Measurements from ENCODE around the gene MDFIC. TPM values are rescaled to one million over a fixed set of nuclear protein-coding genes. Genes with fewer than 3 reads are reported as not detected.

Gene MDFIC
- total RNA-seq, 1 donor, result 72.1 TPM

DNA sequence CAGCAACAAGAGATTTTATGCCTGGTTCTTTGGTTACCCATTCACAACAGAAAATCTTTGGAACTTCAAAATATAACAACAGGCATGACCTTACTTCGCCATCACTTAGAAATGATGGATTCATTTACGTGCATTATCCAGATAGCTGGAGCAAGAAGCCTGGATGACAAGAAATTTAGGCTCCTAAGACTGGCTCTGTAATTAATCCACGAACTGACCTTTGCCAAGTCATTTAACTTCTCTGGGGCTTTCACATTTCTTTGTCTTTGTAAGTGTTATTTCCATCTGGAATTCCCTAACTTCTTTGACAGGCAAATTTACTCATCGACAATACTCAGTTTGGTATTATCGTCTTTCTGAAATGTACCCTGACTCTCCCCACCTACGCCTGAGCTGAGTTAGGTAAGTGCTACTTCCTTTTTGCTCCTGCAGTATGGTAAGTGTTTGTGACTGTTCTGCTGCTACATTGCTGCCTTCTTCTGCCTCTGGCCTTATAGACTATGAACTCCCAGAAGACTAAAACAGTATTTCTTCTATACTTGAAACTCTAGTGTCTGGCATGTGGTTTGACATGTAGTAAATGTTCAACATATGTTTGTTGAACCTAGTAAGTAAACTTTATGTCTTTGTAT lies 5.5 kb upstream of the MDFIC start:
- no peak for DNase-seq (ENCODE audit: low read depth)
- H3K4me3 ChIP-seq (ENCODE audit: low read depth, low read length), result no peak overlapping the region
- no peak for TF ChIP-seq CTCF (IDR thresholded peaks at IDR 0.05; ENCODE audit: insufficient read depth, low read length)

DNA sequence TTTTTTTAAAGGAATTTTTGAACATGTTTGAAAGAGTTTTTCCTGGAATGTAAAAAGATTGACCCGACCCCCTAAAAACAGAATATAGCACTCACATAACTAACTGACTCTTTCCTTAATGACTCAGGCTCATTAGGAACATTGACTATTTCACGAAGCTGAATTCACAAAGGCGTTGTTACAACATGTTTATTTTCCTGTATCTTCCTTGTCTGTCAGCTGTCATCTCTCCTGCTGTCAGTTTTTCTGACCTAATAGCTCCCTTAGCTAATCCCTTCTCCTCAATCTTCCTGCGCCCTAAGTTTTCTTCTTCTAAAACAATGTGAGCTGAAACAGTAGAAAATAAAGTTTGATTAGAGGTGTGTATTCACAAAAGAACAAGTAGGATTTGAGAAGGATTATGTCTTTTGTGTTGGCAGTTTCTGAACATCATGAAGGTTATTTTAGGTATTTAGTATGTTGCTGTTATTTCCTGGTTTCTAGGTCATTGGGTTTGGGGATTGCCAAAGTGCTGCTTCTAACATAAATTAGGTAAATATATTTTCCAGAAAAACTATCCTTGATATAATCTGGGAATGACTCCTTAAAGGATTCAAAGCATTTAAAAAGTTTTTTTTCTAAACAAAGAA lies 4.6 kb upstream of the MDFIC start:
- no peak overlapping the region for H3K4me3 ChIP-seq (ENCODE audit: low read depth, low read length)
- no peak for TF ChIP-seq CTCF (IDR thresholded peaks at IDR 0.05; ENCODE audit: insufficient read depth, low read length)
- DNase-seq (ENCODE audit: low read depth), result no peak

DNA sequence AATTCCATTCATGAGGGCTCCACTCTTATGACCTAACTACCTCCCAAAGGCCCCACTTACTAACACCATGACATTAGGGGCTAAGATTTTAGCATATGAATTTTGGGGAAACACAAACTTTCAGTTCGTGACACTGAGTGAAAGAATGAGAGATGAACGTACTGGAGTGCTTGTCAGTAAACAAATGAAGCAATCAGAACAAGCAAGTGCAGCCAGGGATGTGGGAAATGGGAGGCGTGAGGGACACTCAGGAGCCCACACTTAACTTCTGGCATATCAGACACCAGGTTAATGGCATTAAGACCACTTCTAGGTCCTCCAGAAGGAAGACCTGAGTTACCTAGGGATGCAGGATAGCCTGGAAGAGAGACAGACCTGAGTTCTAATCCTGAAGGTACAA lies 2.3 kb upstream of the MDFIC start:
- no peak overlapping the region for H3K4me3 ChIP-seq (ENCODE audit: low read depth, low read length)
- TF ChIP-seq CTCF (IDR thresholded peaks at IDR 0.05; ENCODE audit: insufficient read depth, low read length), result no peak

GRCh38 chr7:114921631-114922025 lies 266 bp upstream of the MDFIC start:
- no peak for TF ChIP-seq CTCF (IDR thresholded peaks at IDR 0.05; ENCODE audit: insufficient read depth, low read length)
- peak; percentile 62 for DNase-seq (ENCODE audit: low read depth)

More for the DNA sequence above, 2.3 kb upstream of the MDFIC start:
- no peak for DNase-seq (ENCODE audit: low read depth)

GRCh38 chr7:114922652-114923402 lies 933 bp downstream of the MDFIC start:
- H3K4me3 ChIP-seq (ENCODE audit: low read depth, low read length), result peak overlapping the region; percentile 83
- DNase-seq (ENCODE audit: low read depth), result peak; percentile 81
- no peak for TF ChIP-seq CTCF (IDR thresholded peaks at IDR 0.05; ENCODE audit: insufficient read depth, low read length)

More at GRCh38 chr7:114921631-114922025, 266 bp upstream of the MDFIC start:
- peak overlapping the region; percentile 83 for H3K4me3 ChIP-seq (ENCODE audit: low read depth, low read length)

- H3K4me3 ChIP-seq (ENCODE audit: low read depth, low read length), result peak overlapping the region; percentile 83
- DNase-seq (ENCODE audit: low read depth), result no peak
- TF ChIP-seq CTCF (IDR thresholded peaks at IDR 0.05; ENCODE audit: insufficient read depth, low read length), result no peak
Measured at GRCh38 chr7:114923403-114923713, 1.5 kb downstream of the MDFIC start.

Measured in fibroblast of the aortic adventitia (primary cell).